Stomach (tissue), 9 donors: ENCODE measurements around the gene UCN. TPM values are rescaled to one million over a fixed set of nuclear protein-coding genes. Genes with fewer than 3 reads are reported as not detected.
A peak's percentile ranks its signal among the peaks of the same experiment; 100 is the strongest.
"Not testable (repeated sequence)": the region's sequence is repeated elsewhere in the genome, so short reads cannot be mapped to it uniquely, and the experiment has no call there.

Source experiments
- DNase-seq, 2 donors: peaks; one replicate each; pipeline versions ENCODE4 v3.0.0 to v3.0.0-alpha.2; 2013 to 2019
- H3K27ac ChIP-seq, 5 donors: fragments of 200-600 bp in 4 of 5; sonication (generic) in 4 of 5; one replicate each; pipeline ENCODE4 v1.5.1; 2013 to 2019; ENCODE audit warnings: mild to moderate bottlenecking in 1 of 5, moderate library complexity in 1 of 5
- H3K27me3 ChIP-seq, 3 donors: fragments of 200-600 bp; sonication (generic); one replicate each; pipeline ENCODE4 v1.5.1; 2017 to 2019; ENCODE audit warnings: mixed run types in 1 of 3
- H3K36me3 ChIP-seq, 4 donors: fragments of 200-600 bp; sonication (generic); 1 replicate in 3 of 4; 2 replicates in 1 of 4; pipeline ENCODE4 v1.5.1; 2016 to 2019
- H3K4me1 ChIP-seq, 4 donors: fragments of 200-600 bp; sonication (generic); one replicate each; pipeline ENCODE4 v1.5.1; 2016 to 2019
- H3K4me3 ChIP-seq, 4 donors: fragments of 200-600 bp; sonication (generic) in 3 of 4; one replicate each; pipeline ENCODE4 v1.5.1; 2016 to 2019; ENCODE audit warnings: mild to moderate bottlenecking in 1 of 4
- H3K9me3 ChIP-seq, 4 donors: fragments of 200-600 bp; sonication (generic); one replicate each; pipeline ENCODE4 v1.5.1; 2016 to 2019
- EP300 ChIP-seq: sonication (generic); formaldehyde crosslinking; IDR thresholded peaks from one replicate; pipeline ENCODE4 v1.6.1; 2017; ENCODE audit warnings: antibody characterized with exemption
- POLR2A ChIP-seq, 4 donors: fragments of 450-650 bp; IDR thresholded peaks; one replicate each; pipeline ENCODE4 v1.6.1; 2016; ENCODE audit warnings: antibody characterized with exemption in 4 of 4, control low read depth in 2 of 4, mild to moderate bottlenecking in 1 of 4, moderate library complexity in 1 of 4
- POLR2AphosphoS5 ChIP-seq, 3 donors: sonication (generic); formaldehyde crosslinking; IDR thresholded peaks; one replicate each; pipeline ENCODE4 v1.6.1; 2016; ENCODE audit warnings: antibody characterized with exemption in 3 of 3
- WGBS, 5 donors: extraction: QIAGEN DNeasy Blood & Tissue Kit in 3 of 5; methylation state at CpG; one replicate each; pipeline versions ENCODE4 v1.1.5 to v1.1.7; 2013 to 2018; 5-methylcytosine and 5-hydroxymethylcytosine counted together
- intact Hi-C: fragments of 100-400 bp; cut with DNase I; formaldehyde crosslinking; loops from one replicate; pipeline ENCODE4 v1.15.1; 2023; ENCODE audit warnings: low total_unique reads
- polyA plus RNA-seq, 3 donors: library from polyadenylated mRNA; stranded (reverse); fragments of 200-250 nt; gene quantifications; one replicate each; pipeline ENCODE4 v1.2.3, GENCODE V29; 2013
- total RNA-seq, 5 donors: library from RNA; depleted of rRNA; stranded (reverse); fragments of >200 nt; gene quantifications; one replicate each; pipeline versions ENCODE4 v1.1.0 to v1.2.3, GENCODE V29; 2014 to 2016
- TF ChIP-seq, protein P1 (sequence below), 7 experiments: fragments of 450-650 bp in 4 of 7; fragments of 200-600 bp in 3 of 7; sonication (generic) in 3 of 7; IDR thresholded peaks; one replicate each; pipeline ENCODE4 v1.5.1; 2016 to 2019; ENCODE audit warnings: antibody characterized with exemption in 7 of 7, control low read depth in 2 of 7, mild to moderate bottlenecking in 1 of 7
- donor health status: healthy with polysubstance abuse.
- donor health status: Bipolar disorder and iron deficiency.
- donor health status: healthy.

UCN gene
- total and polyA plus RNA-seq, 8 donors = 3.5 to 6.7 (median 4.1) TPM; not detected in 5

DNA sequence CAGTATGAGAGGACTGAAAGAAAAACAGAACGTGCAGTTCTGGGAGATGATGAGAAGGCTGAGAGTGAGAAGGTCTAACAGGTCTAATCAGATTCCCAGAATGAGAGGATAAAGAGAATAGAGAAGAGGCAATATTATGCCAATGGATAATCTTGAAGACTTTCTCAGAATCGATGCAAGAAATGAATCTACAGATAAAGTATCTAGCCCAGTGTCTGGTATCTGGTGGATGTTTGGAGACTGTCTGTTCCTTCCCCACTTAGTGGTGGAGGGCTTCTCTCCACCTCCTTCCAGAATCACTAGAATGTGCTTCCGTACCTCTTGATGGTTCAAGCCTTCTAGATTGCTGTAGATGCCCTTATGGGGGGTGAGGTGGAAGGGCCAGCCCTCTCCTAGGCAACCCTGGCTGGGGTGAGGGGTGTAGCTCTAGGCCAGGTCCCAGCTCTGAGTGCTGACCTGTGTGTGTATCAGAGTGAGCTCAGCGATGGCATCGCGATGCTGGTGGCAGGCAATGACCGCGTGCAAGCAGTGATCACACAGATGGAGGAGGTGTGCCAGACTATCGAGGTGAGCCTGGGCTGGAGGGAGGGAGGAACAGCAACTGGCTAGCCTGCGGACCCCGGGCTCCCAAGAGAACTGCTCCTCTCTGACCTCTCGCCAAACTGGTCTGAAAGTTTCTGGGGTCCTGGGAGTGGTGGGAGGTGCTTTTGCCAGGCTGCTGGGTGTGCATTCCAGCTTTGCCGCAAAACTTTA lies 3.6 kb downstream of the UCN start:
- intact Hi-C loops = no loop called here
- Histone ChIP-seq H3K4me3 (no peak overlapping the region), H3K27me3 (peaks cover 22 to 59% (median 38%) of the 10 kb centered on the region in 3 donors), H3K9me3 (no peaks in the 10 kb centered on the region), H3K27ac (no peak overlapping the region), H3K36me3 (peaks cover 0 to 14% (median 11%) of the 10 kb centered on the region in 4 donors), H3K4me1 (peaks cover 22 to 33% (median 30%) of the 10 kb centered on the region in 4 donors)
- WGBS, 5 donors = 83 to 87% (median 86%) methylated on average over 13 of the region's 13 CpGs
- DNase-seq = no peak
- TF ChIP-seq, protein P1, sequence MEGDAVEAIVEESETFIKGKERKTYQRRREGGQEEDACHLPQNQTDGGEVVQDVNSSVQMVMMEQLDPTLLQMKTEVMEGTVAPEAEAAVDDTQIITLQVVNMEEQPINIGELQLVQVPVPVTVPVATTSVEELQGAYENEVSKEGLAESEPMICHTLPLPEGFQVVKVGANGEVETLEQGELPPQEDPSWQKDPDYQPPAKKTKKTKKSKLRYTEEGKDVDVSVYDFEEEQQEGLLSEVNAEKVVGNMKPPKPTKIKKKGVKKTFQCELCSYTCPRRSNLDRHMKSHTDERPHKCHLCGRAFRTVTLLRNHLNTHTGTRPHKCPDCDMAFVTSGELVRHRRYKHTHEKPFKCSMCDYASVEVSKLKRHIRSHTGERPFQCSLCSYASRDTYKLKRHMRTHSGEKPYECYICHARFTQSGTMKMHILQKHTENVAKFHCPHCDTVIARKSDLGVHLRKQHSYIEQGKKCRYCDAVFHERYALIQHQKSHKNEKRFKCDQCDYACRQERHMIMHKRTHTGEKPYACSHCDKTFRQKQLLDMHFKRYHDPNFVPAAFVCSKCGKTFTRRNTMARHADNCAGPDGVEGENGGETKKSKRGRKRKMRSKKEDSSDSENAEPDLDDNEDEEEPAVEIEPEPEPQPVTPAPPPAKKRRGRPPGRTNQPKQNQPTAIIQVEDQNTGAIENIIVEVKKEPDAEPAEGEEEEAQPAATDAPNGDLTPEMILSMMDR (IDR thresholded peaks at IDR 0.05) = no peak
- TF ChIP-seq POLR2A (IDR thresholded peaks at IDR 0.05) (no peak), EP300 (no peak)

DNA sequence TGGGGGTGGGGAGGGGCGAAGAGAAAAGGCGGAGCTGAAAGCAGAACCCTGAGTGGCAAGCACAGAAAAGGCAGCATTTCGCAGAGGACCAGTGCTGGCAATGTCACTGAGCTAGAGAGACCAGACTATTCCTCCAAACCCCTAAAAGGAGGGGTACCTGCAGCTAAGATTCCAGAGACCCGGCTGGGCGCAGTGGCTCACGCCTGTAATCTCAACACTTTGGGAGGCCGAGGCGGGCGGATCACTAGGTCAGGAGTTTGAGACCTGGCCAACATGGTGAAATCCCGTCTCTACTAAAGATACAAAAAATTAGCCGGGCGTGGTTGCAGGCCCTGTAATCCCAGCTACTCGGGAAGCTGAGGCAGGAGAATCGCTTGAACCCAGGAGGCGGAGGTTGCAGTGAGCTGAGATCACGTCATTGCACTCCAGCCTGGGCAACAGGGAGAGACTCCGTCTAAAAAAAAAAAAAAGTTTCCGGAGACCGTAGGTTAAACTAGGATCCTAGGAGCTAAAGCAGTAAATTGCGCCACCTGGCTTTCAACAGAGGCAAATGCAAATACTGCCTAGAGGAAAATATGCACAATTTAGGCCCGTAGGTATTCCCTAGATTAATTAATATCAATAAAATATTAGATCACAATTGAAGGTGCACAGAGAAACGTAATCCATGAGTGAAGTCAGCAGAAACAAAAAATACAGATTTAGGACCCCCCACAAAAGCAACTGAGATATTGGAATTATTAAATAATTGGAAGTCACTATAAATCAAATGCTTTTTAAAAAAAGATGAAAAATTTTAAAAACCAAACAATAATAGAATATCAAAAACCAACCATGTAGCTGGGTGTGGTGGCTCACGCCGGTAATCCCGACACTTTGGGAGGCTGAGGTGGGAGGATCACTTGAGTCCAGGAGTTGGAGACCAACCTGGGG lies 4.9 kb downstream of the UCN start:
- 15 to 24% (median 18%) methylated on average over 25 of the region's 25 CpGs for WGBS, 5 donors
- DNase-seq = peak; percentile 43 to 77
- peak in 1 of 3 donors; percentile 29 for TF ChIP-seq POLR2AphosphoS5 (IDR thresholded peaks at IDR 0.05)
- TF ChIP-seq, protein P1 (IDR thresholded peaks at IDR 0.05) = peak in 5 of 7 experiments; percentile 63 to 91 (median 86)
- TF ChIP-seq POLR2A (IDR thresholded peaks at IDR 0.05) = no peak
- no peak for TF ChIP-seq EP300
- peaks cover 0 to under 1% (median under 1%) of the 10 kb centered on the region in 4 donors for H3K36me3 ChIP-seq
- H3K27ac ChIP-seq = no peak overlapping the region
- peak overlapping the region; percentile 31 to 35 (median 32) for H3K4me3 ChIP-seq
- intact Hi-C loops = no loop called here
- H3K4me1 ChIP-seq = peaks cover 20 to 32% (median 28%) of the 10 kb centered on the region in 4 donors
- H3K9me3 ChIP-seq = no peaks in the 10 kb centered on the region
- peaks cover 20 to 63% (median 31%) of the 10 kb centered on the region in 3 donors for H3K27me3 ChIP-seq

DNA sequence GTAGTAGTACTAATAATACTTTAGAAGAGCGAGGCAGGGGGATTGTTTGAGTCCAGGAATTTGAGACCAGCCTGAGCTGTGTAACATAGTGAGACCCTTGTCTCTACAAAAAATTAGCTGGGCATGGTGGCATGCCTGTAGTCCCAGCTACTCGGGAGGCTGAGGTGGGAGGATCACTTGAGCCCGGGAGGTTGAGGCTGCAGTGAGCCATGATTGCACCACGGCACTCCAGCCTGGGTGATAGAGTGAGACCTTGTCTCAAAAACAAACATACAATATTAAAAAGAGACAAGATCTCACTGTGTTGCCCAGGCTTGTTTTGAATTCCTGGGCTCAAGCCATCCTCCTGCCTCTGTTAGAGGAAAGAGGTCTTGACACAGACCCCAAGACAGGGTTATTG lies 7.6 kb downstream of the UCN start:
- H3K4me3 ChIP-seq, H3K36me3 ChIP-seq, H3K27ac ChIP-seq, H3K4me1 ChIP-seq, intact Hi-C loops, H3K9me3 ChIP-seq, DNase-seq: not testable (repeated sequence)
- WGBS, 5 donors = 73 to 87% (median 85%) methylated on average over 4 of the region's 4 CpGs
- H3K27me3 ChIP-seq = peaks cover 0 to 58% (median 4%) of the 10 kb centered on the region in 3 donors

DNA sequence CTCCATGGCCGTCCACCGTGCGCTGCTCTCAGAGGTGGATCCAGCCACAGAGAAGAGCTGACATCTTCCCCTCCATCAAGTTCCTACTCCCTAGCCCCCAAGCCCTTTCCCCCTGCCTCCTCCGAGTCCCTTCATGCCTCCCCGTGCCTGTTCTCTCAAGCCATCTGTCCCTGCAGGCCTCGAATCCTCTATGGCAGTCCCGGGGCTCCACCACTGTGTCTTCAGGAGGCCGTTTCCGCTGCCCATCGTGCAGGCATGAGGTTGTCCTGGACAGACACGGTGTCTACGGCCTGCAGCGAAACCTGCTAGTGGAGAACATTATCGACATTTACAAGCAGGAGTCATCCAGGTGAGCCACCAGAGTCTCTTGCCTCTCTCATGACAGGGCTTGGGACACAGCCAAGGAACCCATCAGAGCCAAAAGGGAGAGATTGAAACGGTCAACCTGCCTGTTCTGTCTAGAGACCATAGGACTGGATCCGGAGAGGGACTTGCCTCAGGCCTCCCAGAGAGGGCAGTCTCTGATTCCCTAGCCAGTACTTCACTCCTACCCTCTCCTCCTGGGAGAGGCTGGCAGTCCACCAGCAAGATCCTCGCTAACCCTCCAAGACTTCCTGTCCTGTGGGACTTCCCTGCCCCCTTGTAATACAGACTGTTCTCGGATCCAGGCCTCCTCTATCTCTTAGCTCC lies 9.7 kb downstream of the UCN start:
- Histone ChIP-seq H3K4me1 (peaks cover 4 to 15% (median 9%) of the 10 kb centered on the region in 4 donors), H3K27ac (no peak overlapping the region), H3K36me3 (no peaks in the 10 kb centered on the region), H3K9me3 (no peaks in the 10 kb centered on the region), H3K4me3 (no peak overlapping the region), H3K27me3 (peaks cover 0 to 56% (median 0%) of the 10 kb centered on the region in 3 donors)
- DNase-seq = no peak
- WGBS, 5 donors = 75 to 83% (median 80%) methylated on average over 18 of the region's 18 CpGs
- TF ChIP-seq POLR2AphosphoS5 (IDR thresholded peaks at IDR 0.05) (no peak), EP300 (no peak), POLR2A (IDR thresholded peaks at IDR 0.05) (no peak)
- TF ChIP-seq, protein P1 (IDR thresholded peaks at IDR 0.05) = no peak
- intact Hi-C loops = no loop called here
